H1 (cell line): ENCODE measurements around the gene WNT5A. TPM values are rescaled to one million over a fixed set of nuclear protein-coding genes. Genes with fewer than 3 reads are reported as not detected.

Experiments
- CBX8 ChIP-seq: fragments of 300-800, 300-1000 bp; sonication (generic); IDR thresholded peaks from 2 replicates; pipeline ENCODE4 v1.7.1; 2016; ENCODE audit warnings: low read depth, low read length, borderline replicate concordance
- HDAC2 ChIP-seq, 2 experiments: fragments of 300-600 bp in 1 of 2; sonication (generic) in 1 of 2; IDR thresholded peaks; 2 replicates each; pipeline ENCODE4 v1.6.1; 2011 to 2012; ENCODE audit warnings: low read depth in 2 of 2, low read length in 2 of 2, mild to moderate bottlenecking in 2 of 2, moderate library complexity in 2 of 2, borderline replicate concordance in 1 of 2, inconsistent platforms in 1 of 2
- RXRA ChIP-seq: IDR thresholded peaks from 2 replicates; pipeline ENCODE4 v1.6.1; 2011; ENCODE audit warnings: low read depth, mild to moderate bottlenecking, low read length, moderate library complexity; ENCODE audit not compliant: insufficient read depth
- polyA plus RNA-seq, 7 experiments: library from polyadenylated mRNA; depleted of rRNA in 3 of 7; stranded (reverse) in 5 of 7; unstranded in 2 of 7; fragments of >200 nt in 5 of 7; fragments of 200-250 nt in 2 of 7; gene quantifications; 1 replicate in 5 of 7; 2 replicates in 1 of 7; 4 replicates in 1 of 7; pipeline versions ENCODE4 v1.2.1 to v1.2.3, GENCODE V29; 2011 to 2013; ENCODE audit warnings: missing spikeins in 2 of 7, mixed read lengths in 2 of 7
- total RNA-seq: library from RNA; stranded (reverse); fragmentation: NEBNext Ultra II Directional; extraction: Animal tissue kit (Norgen Biotek cat#: 25700); gene quantifications from 2 replicates; pipeline ENCODE4 v1.2.1, GENCODE V29; 2021
- TF ChIP-seq, protein P1 (sequence below): fragments of 300-600 bp; sonication (generic); IDR thresholded peaks from 2 replicates; pipeline ENCODE4 v1.7.1; 2012; ENCODE audit warnings: low read length, moderate library complexity, mild to moderate bottlenecking, inconsistent platforms; ENCODE audit not compliant: insufficient replicate concordance
- TF ChIP-seq, protein P2 (sequence below): IDR thresholded peaks from 2 replicates; pipeline ENCODE4 v1.6.1; 2011; ENCODE audit warnings: low read length, improper control_type of control experiment

WNT5A gene
- total and polyA plus RNA-seq, 2 of the 8 experiments (the other 6 are each of a cell fraction or from before 2014, with no cell fraction given) = 3.9 to 5.6 TPM

DNA sequence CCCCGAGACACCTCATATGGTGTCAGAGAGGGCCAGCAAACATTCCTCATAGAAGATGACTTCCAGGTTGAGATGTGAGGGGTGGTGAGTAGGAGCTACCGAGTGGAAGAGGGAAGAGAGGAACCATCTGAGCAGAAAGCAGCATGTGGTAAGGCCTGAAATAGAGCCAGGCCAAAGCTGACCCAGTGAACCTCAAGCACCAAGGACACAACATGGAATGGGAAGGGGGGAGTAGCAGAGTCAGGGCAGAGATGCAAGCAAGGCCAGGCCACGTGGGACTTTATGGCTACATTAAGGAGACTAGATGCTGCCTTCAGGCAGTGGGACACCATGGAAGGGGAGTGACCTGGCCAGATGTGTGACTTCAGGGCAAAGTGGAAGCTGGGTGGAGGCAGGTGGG lies 38.3 kb upstream of the WNT5A start (continued):
- TF ChIP-seq, protein P1, sequence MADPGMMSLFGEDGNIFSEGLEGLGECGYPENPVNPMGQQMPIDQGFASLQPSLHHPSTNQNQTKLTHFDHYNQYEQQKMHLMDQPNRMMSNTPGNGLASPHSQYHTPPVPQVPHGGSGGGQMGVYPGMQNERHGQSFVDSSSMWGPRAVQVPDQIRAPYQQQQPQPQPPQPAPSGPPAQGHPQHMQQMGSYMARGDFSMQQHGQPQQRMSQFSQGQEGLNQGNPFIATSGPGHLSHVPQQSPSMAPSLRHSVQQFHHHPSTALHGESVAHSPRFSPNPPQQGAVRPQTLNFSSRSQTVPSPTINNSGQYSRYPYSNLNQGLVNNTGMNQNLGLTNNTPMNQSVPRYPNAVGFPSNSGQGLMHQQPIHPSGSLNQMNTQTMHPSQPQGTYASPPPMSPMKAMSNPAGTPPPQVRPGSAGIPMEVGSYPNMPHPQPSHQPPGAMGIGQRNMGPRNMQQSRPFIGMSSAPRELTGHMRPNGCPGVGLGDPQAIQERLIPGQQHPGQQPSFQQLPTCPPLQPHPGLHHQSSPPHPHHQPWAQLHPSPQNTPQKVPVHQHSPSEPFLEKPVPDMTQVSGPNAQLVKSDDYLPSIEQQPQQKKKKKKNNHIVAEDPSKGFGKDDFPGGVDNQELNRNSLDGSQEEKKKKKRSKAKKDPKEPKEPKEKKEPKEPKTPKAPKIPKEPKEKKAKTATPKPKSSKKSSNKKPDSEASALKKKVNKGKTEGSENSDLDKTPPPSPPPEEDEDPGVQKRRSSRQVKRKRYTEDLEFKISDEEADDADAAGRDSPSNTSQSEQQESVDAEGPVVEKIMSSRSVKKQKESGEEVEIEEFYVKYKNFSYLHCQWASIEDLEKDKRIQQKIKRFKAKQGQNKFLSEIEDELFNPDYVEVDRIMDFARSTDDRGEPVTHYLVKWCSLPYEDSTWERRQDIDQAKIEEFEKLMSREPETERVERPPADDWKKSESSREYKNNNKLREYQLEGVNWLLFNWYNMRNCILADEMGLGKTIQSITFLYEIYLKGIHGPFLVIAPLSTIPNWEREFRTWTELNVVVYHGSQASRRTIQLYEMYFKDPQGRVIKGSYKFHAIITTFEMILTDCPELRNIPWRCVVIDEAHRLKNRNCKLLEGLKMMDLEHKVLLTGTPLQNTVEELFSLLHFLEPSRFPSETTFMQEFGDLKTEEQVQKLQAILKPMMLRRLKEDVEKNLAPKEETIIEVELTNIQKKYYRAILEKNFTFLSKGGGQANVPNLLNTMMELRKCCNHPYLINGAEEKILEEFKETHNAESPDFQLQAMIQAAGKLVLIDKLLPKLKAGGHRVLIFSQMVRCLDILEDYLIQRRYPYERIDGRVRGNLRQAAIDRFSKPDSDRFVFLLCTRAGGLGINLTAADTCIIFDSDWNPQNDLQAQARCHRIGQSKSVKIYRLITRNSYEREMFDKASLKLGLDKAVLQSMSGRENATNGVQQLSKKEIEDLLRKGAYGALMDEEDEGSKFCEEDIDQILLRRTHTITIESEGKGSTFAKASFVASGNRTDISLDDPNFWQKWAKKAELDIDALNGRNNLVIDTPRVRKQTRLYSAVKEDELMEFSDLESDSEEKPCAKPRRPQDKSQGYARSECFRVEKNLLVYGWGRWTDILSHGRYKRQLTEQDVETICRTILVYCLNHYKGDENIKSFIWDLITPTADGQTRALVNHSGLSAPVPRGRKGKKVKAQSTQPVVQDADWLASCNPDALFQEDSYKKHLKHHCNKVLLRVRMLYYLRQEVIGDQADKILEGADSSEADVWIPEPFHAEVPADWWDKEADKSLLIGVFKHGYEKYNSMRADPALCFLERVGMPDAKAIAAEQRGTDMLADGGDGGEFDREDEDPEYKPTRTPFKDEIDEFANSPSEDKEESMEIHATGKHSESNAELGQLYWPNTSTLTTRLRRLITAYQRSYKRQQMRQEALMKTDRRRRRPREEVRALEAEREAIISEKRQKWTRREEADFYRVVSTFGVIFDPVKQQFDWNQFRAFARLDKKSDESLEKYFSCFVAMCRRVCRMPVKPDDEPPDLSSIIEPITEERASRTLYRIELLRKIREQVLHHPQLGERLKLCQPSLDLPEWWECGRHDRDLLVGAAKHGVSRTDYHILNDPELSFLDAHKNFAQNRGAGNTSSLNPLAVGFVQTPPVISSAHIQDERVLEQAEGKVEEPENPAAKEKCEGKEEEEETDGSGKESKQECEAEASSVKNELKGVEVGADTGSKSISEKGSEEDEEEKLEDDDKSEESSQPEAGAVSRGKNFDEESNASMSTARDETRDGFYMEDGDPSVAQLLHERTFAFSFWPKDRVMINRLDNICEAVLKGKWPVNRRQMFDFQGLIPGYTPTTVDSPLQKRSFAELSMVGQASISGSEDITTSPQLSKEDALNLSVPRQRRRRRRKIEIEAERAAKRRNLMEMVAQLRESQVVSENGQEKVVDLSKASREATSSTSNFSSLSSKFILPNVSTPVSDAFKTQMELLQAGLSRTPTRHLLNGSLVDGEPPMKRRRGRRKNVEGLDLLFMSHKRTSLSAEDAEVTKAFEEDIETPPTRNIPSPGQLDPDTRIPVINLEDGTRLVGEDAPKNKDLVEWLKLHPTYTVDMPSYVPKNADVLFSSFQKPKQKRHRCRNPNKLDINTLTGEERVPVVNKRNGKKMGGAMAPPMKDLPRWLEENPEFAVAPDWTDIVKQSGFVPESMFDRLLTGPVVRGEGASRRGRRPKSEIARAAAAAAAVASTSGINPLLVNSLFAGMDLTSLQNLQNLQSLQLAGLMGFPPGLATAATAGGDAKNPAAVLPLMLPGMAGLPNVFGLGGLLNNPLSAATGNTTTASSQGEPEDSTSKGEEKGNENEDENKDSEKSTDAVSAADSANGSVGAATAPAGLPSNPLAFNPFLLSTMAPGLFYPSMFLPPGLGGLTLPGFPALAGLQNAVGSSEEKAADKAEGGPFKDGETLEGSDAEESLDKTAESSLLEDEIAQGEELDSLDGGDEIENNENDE = no peak
- TF ChIP-seq RXRA (no peak), CBX8 (no peak), HDAC2 (IDR thresholded peaks at IDR 0.05; ENCODE audit: borderline replicate concordance in 1 of 2, low read depth in 2 of 2, low read length in 2 of 2) (no peak)
- TF ChIP-seq, protein P2, sequence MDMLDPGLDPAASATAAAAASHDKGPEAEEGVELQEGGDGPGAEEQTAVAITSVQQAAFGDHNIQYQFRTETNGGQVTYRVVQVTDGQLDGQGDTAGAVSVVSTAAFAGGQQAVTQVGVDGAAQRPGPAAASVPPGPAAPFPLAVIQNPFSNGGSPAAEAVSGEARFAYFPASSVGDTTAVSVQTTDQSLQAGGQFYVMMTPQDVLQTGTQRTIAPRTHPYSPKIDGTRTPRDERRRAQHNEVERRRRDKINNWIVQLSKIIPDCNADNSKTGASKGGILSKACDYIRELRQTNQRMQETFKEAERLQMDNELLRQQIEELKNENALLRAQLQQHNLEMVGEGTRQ = no peak
